HCT116 (cell line): ENCODE data around the gene CTBP2.

ENCODE experiments used
- POLR2A ChIP-seq: IDR thresholded peaks from 2 replicates; pipeline ENCODE4 v1.7.0; 2011; ENCODE audit warnings: borderline replicate concordance; ENCODE audit not compliant: insufficient read depth, insufficient read length; ENCODE audit errors: extremely low read depth
- TF ChIP-seq, protein P1 (sequence below): IDR thresholded peaks from 2 replicates; pipeline ENCODE4 v1.6.1; 2012
- TF ChIP-seq, protein P2 (sequence below), 3 experiments: fragments of 200-600 bp in 1 of 3; sonication (generic) in 1 of 3; IDR thresholded peaks in 2 of 3; conservative IDR thresholded peaks in 1 of 3; 2 replicates each; pipeline ENCODE4 v1.5.1; 2012 to 2017; ENCODE audit warnings: low read depth in 2 of 3, low read length in 2 of 3, antibody characterized with exemption in 1 of 3, borderline replicate concordance in 1 of 3, control low read depth in 1 of 3, mild to moderate bottlenecking in 1 of 3, mixed read lengths in 1 of 3, mixed run types in 1 of 3, moderate library complexity in 1 of 3; ENCODE audit not compliant: insufficient read depth in 1 of 3

- no peak for TF ChIP-seq POLR2A
- TF ChIP-seq, protein P1, sequence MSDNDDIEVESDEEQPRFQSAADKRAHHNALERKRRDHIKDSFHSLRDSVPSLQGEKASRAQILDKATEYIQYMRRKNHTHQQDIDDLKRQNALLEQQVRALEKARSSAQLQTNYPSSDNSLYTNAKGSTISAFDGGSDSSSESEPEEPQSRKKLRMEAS: no peak
- TF ChIP-seq, protein P2, sequence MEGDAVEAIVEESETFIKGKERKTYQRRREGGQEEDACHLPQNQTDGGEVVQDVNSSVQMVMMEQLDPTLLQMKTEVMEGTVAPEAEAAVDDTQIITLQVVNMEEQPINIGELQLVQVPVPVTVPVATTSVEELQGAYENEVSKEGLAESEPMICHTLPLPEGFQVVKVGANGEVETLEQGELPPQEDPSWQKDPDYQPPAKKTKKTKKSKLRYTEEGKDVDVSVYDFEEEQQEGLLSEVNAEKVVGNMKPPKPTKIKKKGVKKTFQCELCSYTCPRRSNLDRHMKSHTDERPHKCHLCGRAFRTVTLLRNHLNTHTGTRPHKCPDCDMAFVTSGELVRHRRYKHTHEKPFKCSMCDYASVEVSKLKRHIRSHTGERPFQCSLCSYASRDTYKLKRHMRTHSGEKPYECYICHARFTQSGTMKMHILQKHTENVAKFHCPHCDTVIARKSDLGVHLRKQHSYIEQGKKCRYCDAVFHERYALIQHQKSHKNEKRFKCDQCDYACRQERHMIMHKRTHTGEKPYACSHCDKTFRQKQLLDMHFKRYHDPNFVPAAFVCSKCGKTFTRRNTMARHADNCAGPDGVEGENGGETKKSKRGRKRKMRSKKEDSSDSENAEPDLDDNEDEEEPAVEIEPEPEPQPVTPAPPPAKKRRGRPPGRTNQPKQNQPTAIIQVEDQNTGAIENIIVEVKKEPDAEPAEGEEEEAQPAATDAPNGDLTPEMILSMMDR (IDR thresholded peaks at IDR 0.05 in 2 of 3, conservative IDR thresholded peaks at IDR 0.05 in 1 of 3; ENCODE audit: borderline replicate concordance in 1 of 3, insufficient read depth in 1 of 3, low read depth in 2 of 3, low read length in 2 of 3): no peak
Measured at GRCh38 chr10:125060482-125060825, 99.9 kb downstream of the CTBP2 start.
